H1 (cell line): ENCODE data around the gene RPS21. TPM values are rescaled to one million over a fixed set of nuclear protein-coding genes. Genes with fewer than 3 reads are reported as not detected.

ENCODE experiments used
- CTCF ChIP-seq, 3 experiments: IDR thresholded peaks; 1 replicate in 2 of 3; 2 replicates in 1 of 3; pipeline versions ENCODE4 v1.5.1 to v1.6.1; 2011; ENCODE audit warnings: low read length in 3 of 3, mild to moderate bottlenecking in 3 of 3, inconsistent platforms in 2 of 3, low read depth in 1 of 3, moderate library complexity in 1 of 3; ENCODE audit not compliant: insufficient read depth in 1 of 3; ENCODE audit errors: control extremely low read depth in 1 of 3
- PHF8 ChIP-seq: fragments of 200-600 bp; sonication (generic); conservative IDR thresholded peaks from 2 replicates; pipeline ENCODE4 v1.7.1; 2012; ENCODE audit warnings: low read depth, mild to moderate bottlenecking, inconsistent platforms, low read length, moderate library complexity
- RFX5 ChIP-seq: IDR thresholded peaks from 2 replicates; pipeline ENCODE4 v1.6.1; 2011; ENCODE audit warnings: low read depth, low read length, improper control_type of control experiment, borderline replicate concordance
- YY1 ChIP-seq: IDR thresholded peaks from 2 replicates; pipeline ENCODE4 v1.6.1; 2011; ENCODE audit warnings: low read depth, mild to moderate bottlenecking, low read length
- polyA plus RNA-seq, 7 experiments: library from polyadenylated mRNA; depleted of rRNA in 3 of 7; stranded (reverse) in 5 of 7; unstranded in 2 of 7; fragments of >200 nt in 5 of 7; fragments of 200-250 nt in 2 of 7; gene quantifications; 1 replicate in 5 of 7; 2 replicates in 1 of 7; 4 replicates in 1 of 7; pipeline versions ENCODE4 v1.2.1 to v1.2.3, GENCODE V29; 2011 to 2013; ENCODE audit warnings: missing spikeins in 2 of 7, mixed read lengths in 2 of 7
- total RNA-seq: library from RNA; stranded (reverse); fragmentation: NEBNext Ultra II Directional; extraction: Animal tissue kit (Norgen Biotek cat#: 25700); gene quantifications from 2 replicates; pipeline ENCODE4 v1.2.1, GENCODE V29; 2021

Gene RPS21
- total and polyA plus RNA-seq, 2 of the 8 experiments (the other 6 are each of a cell fraction or from before 2014, with no cell fraction given), result 1,787 to 7,219 TPM

DNA sequence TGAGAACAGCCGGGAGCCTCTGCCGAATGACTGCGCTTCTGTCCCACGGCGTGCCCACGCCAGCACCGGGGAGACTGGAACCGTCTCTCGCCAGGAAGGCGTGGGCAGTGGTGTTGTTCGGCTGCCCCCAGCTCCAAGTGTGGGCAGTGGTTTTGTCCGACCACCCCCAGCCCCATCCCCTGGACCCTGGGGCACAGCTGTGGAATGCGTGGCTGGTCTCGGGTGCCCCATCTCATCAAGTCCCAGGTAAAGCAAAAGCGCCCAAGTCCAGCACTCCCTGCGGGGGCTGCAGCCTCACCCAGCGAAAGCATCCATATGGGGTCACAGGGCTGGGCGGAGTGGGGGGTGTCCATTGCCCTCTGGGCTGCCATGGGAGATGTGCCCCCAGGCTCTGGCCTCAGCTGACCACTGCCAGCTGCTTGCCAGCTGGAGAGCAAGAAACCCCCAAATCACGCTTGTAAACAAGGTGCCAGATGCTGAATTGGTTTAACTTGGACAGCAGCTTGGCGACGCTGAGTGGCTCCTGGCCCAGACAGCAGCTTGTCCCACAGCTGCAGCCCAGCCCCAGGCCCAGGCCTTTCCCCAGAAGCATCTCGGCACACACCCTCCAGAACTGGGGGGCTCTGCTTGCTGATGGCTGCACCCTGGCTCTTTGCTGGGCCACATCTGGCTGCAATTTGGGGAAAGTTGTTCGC, 15.7 kb downstream of the RPS21 start (continued):
- TF ChIP-seq RFX5, result no peak
- no peak for TF ChIP-seq PHF8
- no peak for TF ChIP-seq CTCF (IDR thresholded peaks at IDR 0.05; ENCODE audit: control extremely low read depth in 1 of 3, insufficient read depth in 1 of 3, low read depth in 1 of 3, low read length in 3 of 3)
- TF ChIP-seq YY1, result no peak
- TF ChIP-seq, all 59 proteins: peak for 0
